ENCODE measurements around the gene WWC2.

DNA sequence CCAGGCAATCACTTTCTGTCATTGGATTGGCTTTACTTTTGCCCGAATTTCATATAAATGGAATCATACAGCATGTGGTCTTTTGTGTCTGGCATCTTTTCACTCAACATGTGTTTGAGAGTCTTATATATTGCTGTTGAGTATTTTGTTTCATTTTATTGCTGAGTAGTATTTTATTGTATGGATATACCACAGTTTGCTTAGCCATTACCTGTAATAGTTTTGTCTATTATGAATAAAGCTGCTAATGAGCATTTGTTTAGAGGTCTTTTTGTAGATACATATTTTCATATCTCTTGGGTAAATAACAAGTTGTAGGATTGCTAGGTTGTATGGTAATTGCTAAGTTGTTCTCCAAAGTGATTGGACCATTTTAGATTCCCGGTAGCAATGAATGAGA lies 105.7 kb downstream of the WWC2 start:
- TF ChIP-seq, protein P1, sequence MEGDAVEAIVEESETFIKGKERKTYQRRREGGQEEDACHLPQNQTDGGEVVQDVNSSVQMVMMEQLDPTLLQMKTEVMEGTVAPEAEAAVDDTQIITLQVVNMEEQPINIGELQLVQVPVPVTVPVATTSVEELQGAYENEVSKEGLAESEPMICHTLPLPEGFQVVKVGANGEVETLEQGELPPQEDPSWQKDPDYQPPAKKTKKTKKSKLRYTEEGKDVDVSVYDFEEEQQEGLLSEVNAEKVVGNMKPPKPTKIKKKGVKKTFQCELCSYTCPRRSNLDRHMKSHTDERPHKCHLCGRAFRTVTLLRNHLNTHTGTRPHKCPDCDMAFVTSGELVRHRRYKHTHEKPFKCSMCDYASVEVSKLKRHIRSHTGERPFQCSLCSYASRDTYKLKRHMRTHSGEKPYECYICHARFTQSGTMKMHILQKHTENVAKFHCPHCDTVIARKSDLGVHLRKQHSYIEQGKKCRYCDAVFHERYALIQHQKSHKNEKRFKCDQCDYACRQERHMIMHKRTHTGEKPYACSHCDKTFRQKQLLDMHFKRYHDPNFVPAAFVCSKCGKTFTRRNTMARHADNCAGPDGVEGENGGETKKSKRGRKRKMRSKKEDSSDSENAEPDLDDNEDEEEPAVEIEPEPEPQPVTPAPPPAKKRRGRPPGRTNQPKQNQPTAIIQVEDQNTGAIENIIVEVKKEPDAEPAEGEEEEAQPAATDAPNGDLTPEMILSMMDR (IDR thresholded peaks at IDR 0.05), result no peak
- TF ChIP-seq EZH2 (IDR thresholded peaks at IDR 0.05), result no peak
- no peak for TF ChIP-seq EZH2phosphoT487 (IDR thresholded peaks at IDR 0.05)
